Astrocyte (in vitro differentiated cells and primary cell): ENCODE measurements around the gene FBXO44. TPM values are rescaled to one million over a fixed set of nuclear protein-coding genes. Genes with fewer than 3 reads are reported as not detected.

Experiments
- DNase-seq: peaks from one replicate; pipeline ENCODE4 v3.0.0-alpha.2; 2010; ENCODE audit warnings: low read depth
- FAIRE-seq: peaks from 2 replicates; lab custom pipeline; 2011; peaks lifted over from hg19 to GRCh38; lab: Jason Lieb, UNC
- H2AFZ ChIP-seq: 2 replicates; pipeline ENCODE4 v1.6.0; 2012; ENCODE audit warnings: low read depth, low read length, inconsistent platforms
- H3K27ac ChIP-seq: 2 replicates; pipeline ENCODE4 v1.5.1; 2011; ENCODE audit warnings: low read depth, low read length, inconsistent platforms
- H3K27me3 ChIP-seq: 2 replicates; pipeline ENCODE4 v1.6.0; 2011; ENCODE audit warnings: low read length, inconsistent platforms; ENCODE audit not compliant: insufficient read depth
- H3K36me3 ChIP-seq: 2 replicates; pipeline ENCODE4 v1.5.1; 2011; ENCODE audit warnings: low read length, inconsistent platforms; ENCODE audit not compliant: insufficient read depth
- H3K4me1 ChIP-seq: 2 replicates; pipeline ENCODE4 v1.5.1; 2011; ENCODE audit warnings: low read length, inconsistent platforms; ENCODE audit not compliant: insufficient read depth
- H3K4me2 ChIP-seq: 2 replicates; pipeline ENCODE4 v1.6.0; 2012; ENCODE audit warnings: low read length, inconsistent platforms
- H3K4me3 ChIP-seq: 2 replicates; pipeline ENCODE4 v1.5.1; 2011; ENCODE audit warnings: low read depth, mild to moderate bottlenecking, low read length, inconsistent platforms; ENCODE audit not compliant: insufficient read depth
- H3K79me2 ChIP-seq: 2 replicates; pipeline ENCODE4 v1.6.0; 2012; ENCODE audit warnings: mild to moderate bottlenecking, low read length, inconsistent platforms; ENCODE audit not compliant: insufficient read depth
- H3K9ac ChIP-seq: 2 replicates; pipeline ENCODE4 v1.6.0; 2012; ENCODE audit warnings: mild to moderate bottlenecking, low read length, inconsistent platforms
- H3K9me3 ChIP-seq: 2 replicates; pipeline ENCODE4 v1.5.1; 2012; ENCODE audit warnings: low read depth, mild to moderate bottlenecking, low read length, inconsistent platforms; ENCODE audit not compliant: insufficient read depth
- H4K20me1 ChIP-seq: 2 replicates; pipeline ENCODE4 v1.6.0; 2012; ENCODE audit warnings: low read length, inconsistent platforms; ENCODE audit not compliant: insufficient read depth
- H3K27ac Mint-ChIP-seq: one replicate; pipeline ENCODE4 v1.8.0; 2021; ENCODE audit warnings: mild to moderate bottlenecking, mixed read lengths; ENCODE audit not compliant: unreplicated experiment
- H3K27me3 Mint-ChIP-seq: one replicate; pipeline ENCODE4 v1.8.0; 2021; ENCODE audit warnings: low read depth, mixed read lengths; ENCODE audit not compliant: unreplicated experiment
- H3K36me3 Mint-ChIP-seq: one replicate; pipeline ENCODE4 v1.8.0; 2021; ENCODE audit warnings: low read depth, mixed read lengths; ENCODE audit not compliant: unreplicated experiment
- H3K4me1 Mint-ChIP-seq: one replicate; pipeline ENCODE4 v1.8.0; 2021; ENCODE audit warnings: low read depth, mixed read lengths; ENCODE audit not compliant: unreplicated experiment
- H3K4me3 Mint-ChIP-seq: one replicate; pipeline ENCODE4 v1.8.0; 2021; ENCODE audit warnings: mild to moderate bottlenecking, moderate library complexity, mixed read lengths; ENCODE audit not compliant: unreplicated experiment
- H3K9me3 Mint-ChIP-seq: one replicate; pipeline ENCODE4 v1.8.0; 2021; ENCODE audit warnings: mild to moderate bottlenecking, mixed read lengths; ENCODE audit not compliant: unreplicated experiment
- EZH2 ChIP-seq: IDR thresholded peaks from 2 replicates; pipeline ENCODE4 v1.6.1; 2012; ENCODE audit warnings: mild to moderate bottlenecking, low read length, inconsistent platforms; ENCODE audit not compliant: insufficient read depth
- total RNA-seq: library from RNA; stranded (reverse); gene quantifications from 2 replicates; pipeline ENCODE4 v1.2.1, GENCODE V29; 2021
- TF ChIP-seq, protein P1 (sequence below): IDR thresholded peaks from 2 replicates; pipeline ENCODE4 v1.5.1; 2011; ENCODE audit warnings: low read depth, mild to moderate bottlenecking, inconsistent platforms, low read length, moderate library complexity; ENCODE audit not compliant: insufficient read depth

The FBXO44 gene
- total RNA-seq, 1 donor from 2014 or later, result 31.6 TPM

DNA sequence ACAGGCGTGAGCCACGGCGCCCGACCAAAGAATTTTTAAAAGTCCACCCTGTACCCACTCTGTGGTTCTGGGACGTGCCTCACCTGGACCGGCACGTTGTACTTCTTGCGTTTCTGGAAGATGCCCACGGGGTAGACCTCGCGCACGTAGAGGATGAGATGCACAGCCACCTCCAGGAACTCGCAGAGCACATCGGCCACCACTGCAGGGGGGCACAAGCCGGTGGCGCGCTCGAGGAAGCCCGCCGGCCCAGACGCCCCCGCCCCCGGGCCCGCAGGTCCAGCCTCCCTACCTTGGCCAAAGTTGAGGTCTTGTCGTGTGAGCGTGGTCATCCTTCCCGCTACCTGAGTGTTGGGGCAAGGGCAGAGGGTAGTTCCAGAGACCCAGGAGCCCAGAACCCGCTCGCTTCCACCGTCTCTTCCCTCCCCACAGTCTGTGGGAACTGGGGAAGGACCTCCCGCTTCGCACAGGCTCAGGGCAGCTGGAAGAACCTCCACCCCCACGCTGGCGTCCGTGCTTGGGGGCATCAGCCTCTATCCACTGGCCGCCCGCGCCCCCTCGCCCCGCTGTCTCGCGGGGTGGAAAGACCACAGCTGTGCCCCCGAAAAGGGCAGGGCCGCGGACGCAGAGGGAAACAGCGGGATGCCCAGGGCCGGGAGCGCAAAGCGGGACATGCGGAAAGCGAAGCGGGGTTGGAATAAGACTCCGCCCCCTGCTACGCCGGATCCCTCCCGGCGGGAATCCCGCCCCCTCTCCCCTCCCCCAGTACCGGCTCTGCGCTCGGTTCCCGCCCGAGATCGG lies 25.8 kb downstream of the FBXO44 start:
- Histone ChIP-seq H3K9me3 (no peaks in the 10 kb centered on the region), H3K9ac (peak overlapping the region; percentile 84), H4K20me1 (peaks cover 11% of the 10 kb centered on the region), H3K79me2 (no peaks in the 10 kb centered on the region), H3K4me3 (peak overlapping the region; percentile 69), H3K27me3 (no peaks in the 10 kb centered on the region), H3K36me3 (peaks cover 2% of the 10 kb centered on the region), H3K4me1 (peaks cover 11% of the 10 kb centered on the region), H3K27ac (peak overlapping the region; percentile 77), H3K4me2 (peak overlapping the region; percentile 96), H2AFZ (peak overlapping the region; percentile 84)
- Mint-ChIP-seq H3K27ac (no peak overlapping the region), H3K4me1 (peaks cover 2% of the 10 kb centered on the region), H3K36me3 (peaks cover 5% of the 10 kb centered on the region), H3K27me3 (peaks cover 14% of the 10 kb centered on the region), H3K9me3 (no peaks in the 10 kb centered on the region), H3K4me3 (peak overlapping the region; percentile 86)
- no peak for TF ChIP-seq EZH2
- TF ChIP-seq, protein P1, sequence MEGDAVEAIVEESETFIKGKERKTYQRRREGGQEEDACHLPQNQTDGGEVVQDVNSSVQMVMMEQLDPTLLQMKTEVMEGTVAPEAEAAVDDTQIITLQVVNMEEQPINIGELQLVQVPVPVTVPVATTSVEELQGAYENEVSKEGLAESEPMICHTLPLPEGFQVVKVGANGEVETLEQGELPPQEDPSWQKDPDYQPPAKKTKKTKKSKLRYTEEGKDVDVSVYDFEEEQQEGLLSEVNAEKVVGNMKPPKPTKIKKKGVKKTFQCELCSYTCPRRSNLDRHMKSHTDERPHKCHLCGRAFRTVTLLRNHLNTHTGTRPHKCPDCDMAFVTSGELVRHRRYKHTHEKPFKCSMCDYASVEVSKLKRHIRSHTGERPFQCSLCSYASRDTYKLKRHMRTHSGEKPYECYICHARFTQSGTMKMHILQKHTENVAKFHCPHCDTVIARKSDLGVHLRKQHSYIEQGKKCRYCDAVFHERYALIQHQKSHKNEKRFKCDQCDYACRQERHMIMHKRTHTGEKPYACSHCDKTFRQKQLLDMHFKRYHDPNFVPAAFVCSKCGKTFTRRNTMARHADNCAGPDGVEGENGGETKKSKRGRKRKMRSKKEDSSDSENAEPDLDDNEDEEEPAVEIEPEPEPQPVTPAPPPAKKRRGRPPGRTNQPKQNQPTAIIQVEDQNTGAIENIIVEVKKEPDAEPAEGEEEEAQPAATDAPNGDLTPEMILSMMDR, result no peak
- FAIRE-seq (no peak), DNase-seq (no peak)

DNA sequence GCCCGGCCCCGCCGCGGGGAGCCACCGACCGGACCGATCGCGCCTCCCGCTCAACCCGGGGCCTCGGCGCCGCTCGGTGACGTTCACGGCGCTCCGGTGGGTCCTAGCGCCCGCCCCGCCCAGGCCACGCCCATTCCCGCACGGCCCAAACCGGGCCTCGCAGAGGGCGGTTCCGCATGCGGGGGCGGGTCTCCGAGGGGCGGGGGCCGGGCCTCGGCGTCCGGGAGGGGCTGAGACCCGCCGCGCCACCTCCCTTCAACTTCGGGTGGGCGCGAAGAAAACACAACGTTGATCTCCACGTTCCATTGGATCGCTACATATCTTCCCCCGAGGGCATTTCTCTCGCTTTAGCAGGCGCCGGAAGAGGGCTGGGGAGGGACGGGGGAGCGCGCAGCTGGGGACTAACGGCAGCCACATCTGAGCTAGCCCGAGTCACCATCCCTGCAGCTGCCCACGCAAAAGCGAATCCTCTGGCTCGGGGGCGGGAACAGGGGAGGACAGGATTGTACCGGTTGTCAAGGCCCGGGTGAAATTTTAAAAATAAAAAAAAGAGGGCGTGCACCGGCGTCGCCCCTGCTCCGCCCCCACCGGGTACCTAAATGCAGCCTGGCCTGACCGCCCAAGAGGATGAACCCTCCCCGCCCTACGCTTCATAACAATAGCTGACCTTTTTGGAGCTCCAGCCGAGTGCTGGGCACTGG lies 26.5 kb downstream of the FBXO44 start, which contains the start of gene MAD2L2:
TSS of gene MAD2L2 (minus strand) at position 78 of the 701 bp plus-strand sequence. CDS start 547 bp downstream, outside the sequence.
- no peak for FAIRE-seq
- Histone ChIP-seq H3K27ac (peak within 1 kb of the TSS; percentile 77), H3K9me3 (no peaks in the 10 kb centered on the region), H2AFZ (peak within 1 kb of the TSS; percentile 84), H3K27me3 (no peaks in the 10 kb centered on the region), H3K4me3 (peak within 1 kb of the TSS; percentile 69), H3K36me3 (no peaks in the 10 kb centered on the region), H4K20me1 (peaks cover 8% of the 10 kb centered on the region), H3K4me1 (peaks cover 11% of the 10 kb centered on the region), H3K4me2 (peak within 1 kb of the TSS; percentile 96), H3K79me2 (no peaks in the 10 kb centered on the region), H3K9ac (peak within 1 kb of the TSS; percentile 84)
- H3K4me3 Mint-ChIP-seq, result peak within 1 kb of the TSS; percentile 89
- H3K36me3 Mint-ChIP-seq, result peaks cover 1% of the 10 kb centered on the region
- peaks cover 2% of the 10 kb centered on the region for H3K4me1 Mint-ChIP-seq
- H3K27ac Mint-ChIP-seq, result peak within 1 kb of the TSS; percentile 69
- H3K27me3 Mint-ChIP-seq, result peaks cover 14% of the 10 kb centered on the region
- no peaks in the 10 kb centered on the region for H3K9me3 Mint-ChIP-seq
- peak; percentile 52 for DNase-seq
- no peak for TF ChIP-seq EZH2
- TF ChIP-seq, protein P1, result no peak
